ENCODE results near the gene ANKRD63. TPM values are rescaled to one million over a fixed set of nuclear protein-coding genes. Genes with fewer than 3 reads are reported as not detected.

Gene ANKRD63
- total and polyA plus RNA-seq, 2 donors (not counting 1 experiment from before 2014, with no cell fraction given) = not detected

DNA sequence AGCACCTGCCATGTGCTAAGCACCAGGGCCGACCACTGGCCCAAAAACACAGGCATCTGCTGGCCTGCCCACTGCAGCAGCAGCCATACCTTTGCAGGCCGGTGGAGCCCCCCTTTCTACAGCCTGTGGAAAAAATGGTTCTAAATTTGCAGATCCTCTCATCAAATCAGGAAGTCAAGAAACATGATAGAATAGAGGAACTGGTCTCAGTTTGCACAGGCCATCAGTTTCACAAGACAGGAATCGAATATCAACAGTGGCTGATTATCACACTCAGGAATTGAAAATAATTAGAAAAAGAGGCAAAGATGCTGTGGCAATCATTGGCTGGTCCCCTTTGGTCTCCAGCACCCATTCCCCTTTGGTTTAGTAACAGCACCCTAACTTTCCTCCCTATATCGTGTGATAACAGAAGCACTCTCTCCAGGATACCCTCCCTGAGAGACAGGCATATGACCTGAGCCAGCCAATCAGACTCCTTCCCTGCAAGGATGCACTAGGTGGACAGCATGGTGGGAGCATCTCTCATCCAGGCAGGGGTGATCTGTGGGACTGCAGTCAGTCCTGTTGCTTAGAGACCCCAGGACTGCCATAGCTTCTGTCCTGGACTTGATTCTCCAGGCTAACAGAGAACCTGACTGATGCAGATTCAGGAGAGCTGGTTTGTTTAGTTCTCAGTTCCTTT lies 47.5 kb downstream of the ANKRD63 start:
- no peaks in the 10 kb centered on the region for H3K79me2 ChIP-seq (ENCODE audit: control insufficient read depth, insufficient read depth, low read length)
- no peak overlapping the region for H3K27ac ChIP-seq (ENCODE audit: insufficient read depth, low read length)
- TF ChIP-seq, protein P1, sequence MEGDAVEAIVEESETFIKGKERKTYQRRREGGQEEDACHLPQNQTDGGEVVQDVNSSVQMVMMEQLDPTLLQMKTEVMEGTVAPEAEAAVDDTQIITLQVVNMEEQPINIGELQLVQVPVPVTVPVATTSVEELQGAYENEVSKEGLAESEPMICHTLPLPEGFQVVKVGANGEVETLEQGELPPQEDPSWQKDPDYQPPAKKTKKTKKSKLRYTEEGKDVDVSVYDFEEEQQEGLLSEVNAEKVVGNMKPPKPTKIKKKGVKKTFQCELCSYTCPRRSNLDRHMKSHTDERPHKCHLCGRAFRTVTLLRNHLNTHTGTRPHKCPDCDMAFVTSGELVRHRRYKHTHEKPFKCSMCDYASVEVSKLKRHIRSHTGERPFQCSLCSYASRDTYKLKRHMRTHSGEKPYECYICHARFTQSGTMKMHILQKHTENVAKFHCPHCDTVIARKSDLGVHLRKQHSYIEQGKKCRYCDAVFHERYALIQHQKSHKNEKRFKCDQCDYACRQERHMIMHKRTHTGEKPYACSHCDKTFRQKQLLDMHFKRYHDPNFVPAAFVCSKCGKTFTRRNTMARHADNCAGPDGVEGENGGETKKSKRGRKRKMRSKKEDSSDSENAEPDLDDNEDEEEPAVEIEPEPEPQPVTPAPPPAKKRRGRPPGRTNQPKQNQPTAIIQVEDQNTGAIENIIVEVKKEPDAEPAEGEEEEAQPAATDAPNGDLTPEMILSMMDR (conservative IDR thresholded peaks at IDR 0.05 in 1 of 2, IDR thresholded peaks at IDR 0.05 in 1 of 2; ENCODE audit: low read depth in 1 of 2, low read length in 2 of 2) = no peak
- TF ChIP-seq EZH2 (IDR thresholded peaks at IDR 0.05; ENCODE audit: low read length, missing control alignments) = no peak
- no peaks in the 10 kb centered on the region for H4K20me1 ChIP-seq (ENCODE audit: control insufficient read depth, extremely low read depth, insufficient read depth, low read length)
- peaks cover 4% of the 10 kb centered on the region for H3K4me1 ChIP-seq (ENCODE audit: control insufficient read depth, extremely low read depth, insufficient read depth, low read length)
- no peak overlapping the region for H2AFZ ChIP-seq (ENCODE audit: low read length)
- H3K36me3 ChIP-seq (ENCODE audit: control insufficient read depth, insufficient read depth, low read length) = no peaks in the 10 kb centered on the region
- H3K9me3 ChIP-seq (ENCODE audit: control insufficient read depth, insufficient read depth, low read depth, low read length) = no peaks in the 10 kb centered on the region
- no peak overlapping the region for H3K9ac ChIP-seq (ENCODE audit: insufficient read depth, low read length)
- no peak overlapping the region for H3K4me2 ChIP-seq (ENCODE audit: extremely low read depth, insufficient read depth, low read length)
- no peaks in the 10 kb centered on the region for H3K27me3 ChIP-seq (ENCODE audit: control insufficient read depth, insufficient read depth, low read length)
- H3K4me3 ChIP-seq (replicated peaks in 1 of 4; ENCODE audit: control extremely low read depth in 1 of 4, insufficient read depth in 1 of 4, low read depth in 3 of 4, low read length in 4 of 4) = no peak overlapping the region
- no peak for DNase-seq (ENCODE audit: low read depth in 2 of 2)

DNA sequence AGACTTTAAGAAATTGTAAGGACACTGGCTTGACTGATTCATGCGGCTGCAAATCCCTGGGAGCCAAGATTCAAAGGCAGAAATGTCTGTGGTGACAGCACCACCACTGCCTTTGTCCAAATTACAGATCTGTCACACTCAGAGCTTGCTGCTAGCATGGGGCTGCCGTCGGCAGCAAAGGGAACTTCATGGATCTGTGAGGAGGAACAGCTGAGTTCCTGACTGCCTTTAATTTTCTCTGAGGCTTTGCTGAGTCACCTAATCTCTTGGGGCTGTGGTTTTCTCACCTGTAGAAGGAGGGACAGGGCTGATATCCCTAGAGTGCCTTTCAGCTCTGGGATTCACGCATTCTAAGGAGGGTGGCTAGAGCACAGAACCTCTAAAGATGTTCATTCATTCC lies 48.1 kb downstream of the ANKRD63 start:
- Histone ChIP-seq H3K36me3 (ENCODE audit: control insufficient read depth, insufficient read depth, low read length) (no peaks in the 10 kb centered on the region), H3K9ac (ENCODE audit: insufficient read depth, low read length) (no peak overlapping the region), H3K27ac (ENCODE audit: insufficient read depth, low read length) (no peak overlapping the region), H3K4me3 (replicated peaks in 1 of 4; ENCODE audit: control extremely low read depth in 1 of 4, insufficient read depth in 1 of 4, low read depth in 3 of 4, low read length in 4 of 4) (no peak overlapping the region), H2AFZ (ENCODE audit: low read length) (no peak overlapping the region), H3K4me2 (ENCODE audit: extremely low read depth, insufficient read depth, low read length) (no peak overlapping the region), H3K4me1 (ENCODE audit: control insufficient read depth, extremely low read depth, insufficient read depth, low read length) (peaks cover 4% of the 10 kb centered on the region), H3K79me2 (ENCODE audit: control insufficient read depth, insufficient read depth, low read length) (no peaks in the 10 kb centered on the region), H3K27me3 (ENCODE audit: control insufficient read depth, insufficient read depth, low read length) (no peaks in the 10 kb centered on the region), H4K20me1 (ENCODE audit: control insufficient read depth, extremely low read depth, insufficient read depth, low read length) (no peaks in the 10 kb centered on the region), H3K9me3 (ENCODE audit: control insufficient read depth, insufficient read depth, low read depth, low read length) (no peaks in the 10 kb centered on the region)
- TF ChIP-seq EZH2 (IDR thresholded peaks at IDR 0.05; ENCODE audit: low read length, missing control alignments) = no peak
- TF ChIP-seq, protein P1 (conservative IDR thresholded peaks at IDR 0.05 in 1 of 2, IDR thresholded peaks at IDR 0.05 in 1 of 2; ENCODE audit: low read depth in 1 of 2, low read length in 2 of 2) = no peak
- DNase-seq (ENCODE audit: low read depth in 2 of 2) = no peak

DNA sequence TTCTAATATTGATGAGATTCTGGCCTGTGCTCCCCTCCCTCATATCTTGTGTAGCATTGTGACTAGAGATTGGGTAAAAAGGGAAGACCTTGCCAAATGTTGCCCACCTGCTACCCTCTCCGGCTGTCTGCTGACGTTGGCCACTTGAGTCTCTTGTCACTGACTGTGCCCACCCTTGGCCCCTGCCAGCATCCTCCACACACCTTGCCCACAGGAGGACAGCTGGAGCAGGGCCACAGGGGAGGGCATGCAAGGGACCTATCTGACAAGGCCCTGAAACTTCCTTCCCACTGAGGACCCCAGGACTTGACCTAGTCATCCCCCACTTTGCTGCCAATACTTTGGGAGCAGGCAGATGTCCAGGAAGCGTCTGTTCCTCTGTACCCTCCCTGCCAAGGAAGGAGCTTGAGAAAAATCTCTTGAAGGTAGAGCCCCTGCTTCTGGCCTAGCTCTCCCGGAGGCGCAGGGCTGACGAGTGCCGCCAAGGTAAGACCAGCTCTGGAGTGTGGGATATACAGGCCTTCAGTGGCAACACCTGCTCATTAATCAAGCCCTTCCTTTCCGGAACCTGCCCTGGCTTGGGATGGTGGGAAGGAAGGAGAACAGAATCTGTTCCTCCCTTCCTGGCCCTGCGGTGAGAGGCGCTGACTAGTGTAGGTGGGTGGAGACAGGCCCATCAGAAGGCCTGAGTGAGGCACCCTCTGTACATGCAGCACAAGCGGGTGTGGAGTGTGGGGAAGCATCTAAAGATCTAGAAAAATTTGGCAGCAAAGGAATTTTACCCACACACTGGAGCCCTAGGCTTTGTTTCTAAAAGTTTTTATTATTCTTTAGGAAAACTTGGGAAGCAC lies 48.9 kb downstream of the ANKRD63 start:
- Histone ChIP-seq H2AFZ (ENCODE audit: low read length) (no peak overlapping the region), H4K20me1 (ENCODE audit: control insufficient read depth, extremely low read depth, insufficient read depth, low read length) (no peaks in the 10 kb centered on the region), H3K27me3 (ENCODE audit: control insufficient read depth, insufficient read depth, low read length) (no peaks in the 10 kb centered on the region), H3K4me3 (replicated peaks in 1 of 4; ENCODE audit: control extremely low read depth in 1 of 4, insufficient read depth in 1 of 4, low read depth in 3 of 4, low read length in 4 of 4) (no peak overlapping the region), H3K36me3 (ENCODE audit: control insufficient read depth, insufficient read depth, low read length) (no peaks in the 10 kb centered on the region), H3K4me1 (ENCODE audit: control insufficient read depth, extremely low read depth, insufficient read depth, low read length) (peaks cover under 1% of the 10 kb centered on the region), H3K79me2 (ENCODE audit: control insufficient read depth, insufficient read depth, low read length) (no peaks in the 10 kb centered on the region), H3K9ac (ENCODE audit: insufficient read depth, low read length) (no peak overlapping the region), H3K4me2 (ENCODE audit: extremely low read depth, insufficient read depth, low read length) (no peak overlapping the region), H3K27ac (ENCODE audit: insufficient read depth, low read length) (no peak overlapping the region), H3K9me3 (ENCODE audit: control insufficient read depth, insufficient read depth, low read depth, low read length) (no peaks in the 10 kb centered on the region)
- DNase-seq (ENCODE audit: low read depth in 2 of 2) = peak in 1 of 2 donors; percentile 45
- no peak for TF ChIP-seq EZH2 (IDR thresholded peaks at IDR 0.05; ENCODE audit: low read length, missing control alignments)
- TF ChIP-seq, protein P1 (conservative IDR thresholded peaks at IDR 0.05 in 1 of 2, IDR thresholded peaks at IDR 0.05 in 1 of 2; ENCODE audit: low read depth in 1 of 2, low read length in 2 of 2) = no peak

All from fibroblast of lung (primary cell).